Psoas muscle (tissue), 8 donors: ENCODE data around the gene LHX3. TPM values are rescaled to one million over a fixed set of nuclear protein-coding genes. Genes with fewer than 3 reads are reported as not detected.

Experiments
- ATAC-seq, 4 donors: fragments of 200-7000 bp; cut with Tn5 transposase; one replicate each; pipeline ENCODE4 v1.9.1; 2020; ENCODE audit warnings: moderate library complexity in 3 of 4, mild to moderate bottlenecking in 2 of 4
- DNase-seq, 2 donors: peaks; one replicate each; pipeline ENCODE4 v3.0.0-alpha.2; 2020
- H3K27ac ChIP-seq: fragments of 200-600 bp; one replicate; pipeline ENCODE4 v1.8.0; 2022
- H3K27me3 ChIP-seq, 3 donors: fragments of 200-600 bp in 1 of 3; one replicate each; pipeline versions ENCODE4 v1.6.1 to v1.8.0; 2013 to 2022; ENCODE audit warnings: low read length in 2 of 3, mild to moderate bottlenecking in 2 of 3, moderate library complexity in 1 of 3; ENCODE audit not compliant: insufficient read depth in 3 of 3
- H3K36me3 ChIP-seq, 2 donors: fragments of 200-600 bp in 1 of 2; one replicate each; pipeline versions ENCODE4 v1.6.1 to v1.8.0; 2013 to 2022; ENCODE audit warnings: low read depth in 1 of 2, mild to moderate bottlenecking in 1 of 2, moderate library complexity in 1 of 2; ENCODE audit not compliant: insufficient read depth in 1 of 2
- H3K4me1 ChIP-seq: fragments of 200-600 bp; one replicate; pipeline ENCODE4 v1.8.0; 2022
- H3K4me3 ChIP-seq: fragments of 200-600 bp; one replicate; pipeline ENCODE4 v1.8.0; 2022; ENCODE audit warnings: mild to moderate bottlenecking
- H3K9me3 ChIP-seq: fragments of 200-600 bp; one replicate; pipeline ENCODE4 v1.8.0; 2022
- CTCF ChIP-seq: fragments of 200-600 bp; IDR thresholded peaks from one replicate; pipeline ENCODE4 v1.8.0; 2022; ENCODE audit warnings: antibody characterized with exemption
- WGBS, 3 donors: extraction: QIAGEN DNeasy Blood & Tissue Kit; methylation state at CpG; one replicate each; pipeline versions ENCODE4 v1.1.6 to v1.1.7; 2013; 5-methylcytosine and 5-hydroxymethylcytosine counted together
- intact Hi-C, 2 donors: fragments of 100-400 bp; cut with DNase I; formaldehyde crosslinking; loops; one replicate each; pipeline versions ENCODE4 v1.11.0 to v1.14.2; 2022
- polyA plus RNA-seq, 3 donors: library from polyadenylated mRNA; stranded (reverse); fragments of 200-250 nt; gene quantifications; one replicate each; pipeline ENCODE4 v1.2.3, GENCODE V29; 2013
- total RNA-seq, 4 donors: library from RNA; stranded (reverse); fragmentation: NEBNext Ultra II Directional in 2 of 4; extraction: Animal tissue kit (Norgen Biotek cat#: 25700) in 2 of 4; gene quantifications; one replicate each; pipeline versions ENCODE4 v1.2.1 to v1.2.4, GENCODE V29; 2021 to 2023
- donor health status: healthy with polysubstance abuse.
- donor health status: DM: no; HTN: no; CAD: no; lungs with moderate emphysema.
- donor health status: Bipolar disorder and iron deficiency.
- donor health status: healthy.
- donor health status: DM: yes; HTN: yes; CAD: no.
- donor health status: DM: no; HTN: no; CAD: no.
- donor health status: DM: no; HTN: no; CAD: no.
- donor health status: DM: yes; HTN: yes; CAD: no.

Gene LHX3
- total and polyA plus RNA-seq, 7 donors = not detected

- Histone ChIP-seq H3K4me1 (no peaks in the 10 kb centered on the region), H3K36me3 (no peaks in the 10 kb centered on the region), H3K9me3 (no peaks in the 10 kb centered on the region), H3K27me3 (peaks cover 0 to 43% (median 14%) of the 10 kb centered on the region in 3 donors), H3K4me3 (no peak overlapping the region), H3K27ac (no peak overlapping the region)
- intact Hi-C loops = no loop called here
- TF ChIP-seq CTCF = no peak
- 60 to 69% (median 62%) methylated on average over 22 to 24 of the region's 24 CpGs for WGBS, 3 donors
- ATAC-seq (no peak), DNase-seq (no peak)
Measured at GRCh38 chr9:136153381-136154065, 51.4 kb downstream of the LHX3 start.

- 90 to 94% (median 91%) methylated on average over 12 of the region's 12 CpGs for whole genome bisulfite sequencing, 3 donors
Measured at GRCh38 chr9:136152931-136153330, 52.0 kb downstream of the LHX3 start.

GRCh38 chr9:136152543-136152866, 52.4 kb downstream of the LHX3 start:
- H3K9me3 ChIP-seq = no peaks in the 10 kb centered on the region
- no peak overlapping the region for H3K4me3 ChIP-seq
- WGBS, 3 donors = 78 to 81% (median 78%) methylated on average over 4 of the region's 4 CpGs
- no peak for TF ChIP-seq CTCF
- intact Hi-C loops = no loop called here
- peaks cover 0 to 43% (median 17%) of the 10 kb centered on the region in 3 donors for H3K27me3 ChIP-seq
- ATAC-seq (no peak), DNase-seq (no peak)
- no peak overlapping the region for H3K27ac ChIP-seq
- H3K36me3 ChIP-seq = no peaks in the 10 kb centered on the region
- no peaks in the 10 kb centered on the region for H3K4me1 ChIP-seq

More at GRCh38 chr9:136152931-136153330, 52.0 kb downstream of the LHX3 start:
- no peak for ATAC-seq
- Histone ChIP-seq H3K27ac (no peak overlapping the region), H3K4me3 (no peak overlapping the region), H3K36me3 (no peaks in the 10 kb centered on the region), H3K9me3 (no peaks in the 10 kb centered on the region), H3K4me1 (no peaks in the 10 kb centered on the region), H3K27me3 (peaks cover 0 to 43% (median 17%) of the 10 kb centered on the region in 3 donors)
- intact Hi-C loops = no loop called here
- TF ChIP-seq CTCF = no peak
- DNase-seq = no peak

GRCh38 chr9:136151848-136152542, 52.9 kb downstream of the LHX3 start:
- H3K27ac ChIP-seq = no peak overlapping the region
- no peaks in the 10 kb centered on the region for H3K4me1 ChIP-seq
- intact Hi-C loops = no loop called here
- H3K9me3 ChIP-seq = no peaks in the 10 kb centered on the region
- no peak for TF ChIP-seq CTCF
- no peak overlapping the region for H3K4me3 ChIP-seq
- no peaks in the 10 kb centered on the region for H3K36me3 ChIP-seq
- 76 to 92% (median 78%) methylated on average over 27 of the region's 27 CpGs for WGBS, 3 donors
- no peak for DNase-seq
- H3K27me3 ChIP-seq = peaks cover 0 to 43% (median 18%) of the 10 kb centered on the region in 3 donors
- ATAC-seq = no peak
